SKM-1 (cell line): ENCODE data around the gene KCNQ5.

Experiments used
- DNase-seq: peaks from one replicate; lab custom pipeline; 2025; ENCODE audit not compliant: unreplicated experiment; lab: John Stamatoyannopoulos, UW

KCNQ5 gene

GRCh38 chr6:73043446-73043845 lies 421.6 kb downstream of the KCNQ5 start:
- DNase-seq = no peak

GRCh38 chr6:73045609-73046008 lies 423.7 kb downstream of the KCNQ5 start:
- no peak for DNase-seq

GRCh38 chr6:73047801-73048200 lies 425.9 kb downstream of the KCNQ5 start:
- no peak for DNase-seq

GRCh38 chr6:73049971-73050594 lies 428.2 kb downstream of the KCNQ5 start:
- no peak for DNase-seq

- no peak for DNase-seq
Observed at GRCh38 chr6:73050706-73051105, 428.8 kb downstream of the KCNQ5 start.

- DNase-seq = no peak
Observed at GRCh38 chr6:73051147-73051546, 429.3 kb downstream of the KCNQ5 start.

GRCh38 chr6:73054958-73055357 lies 433.1 kb downstream of the KCNQ5 start:
- no peak for DNase-seq

GRCh38 chr6:73058736-73059135 lies 436.9 kb downstream of the KCNQ5 start:
- no peak for DNase-seq

- DNase-seq = no peak
Observed at GRCh38 chr6:73062130-73062529, 440.3 kb downstream of the KCNQ5 start.

GRCh38 chr6:73062837-73063236 lies 441.0 kb downstream of the KCNQ5 start:
- DNase-seq = no peak

GRCh38 chr6:73064266-73064665 lies 442.4 kb downstream of the KCNQ5 start:
- DNase-seq = no peak

GRCh38 chr6:73073238-73073637 lies 451.4 kb downstream of the KCNQ5 start:
- no peak for DNase-seq

- DNase-seq = no peak
Observed at GRCh38 chr6:73074175-73074574, 452.3 kb downstream of the KCNQ5 start.

- DNase-seq = no peak
Observed at GRCh38 chr6:73076211-73076954, 454.5 kb downstream of the KCNQ5 start.

- DNase-seq = no peak
Observed at GRCh38 chr6:73078333-73078862, 456.5 kb downstream of the KCNQ5 start.

- DNase-seq = no peak
Observed at GRCh38 chr6:73078908-73079610, 457.2 kb downstream of the KCNQ5 start.

GRCh38 chr6:73079611-73079955 lies 457.7 kb downstream of the KCNQ5 start:
- no peak for DNase-seq

- no peak for DNase-seq
Observed at GRCh38 chr6:73079978-73080377, 458.1 kb downstream of the KCNQ5 start.

GRCh38 chr6:73081955-73082354 lies 460.1 kb downstream of the KCNQ5 start:
- no peak for DNase-seq

GRCh38 chr6:73083886-73084285 lies 462.0 kb downstream of the KCNQ5 start:
- DNase-seq = no peak

GRCh38 chr6:73085443-73085871 lies 463.6 kb downstream of the KCNQ5 start:
- no peak for DNase-seq

GRCh38 chr6:73086726-73087125 lies 464.9 kb downstream of the KCNQ5 start:
- no peak for DNase-seq
